ENCODE data around the gene DENND1C.

GRCh38 chr19:6476896-6477431 lies 4.6 kb downstream of the DENND1C start:
- TF ChIP-seq ZBTB7A (IDR thresholded peaks at IDR 0.05; ENCODE audit: borderline replicate concordance, control insufficient read depth, low read depth, low read length) (no peak), ZNF507 (tag; conservative IDR thresholded peaks at IDR 0.05) (no peak), MAX (CRISPR knock-in tag; IDR thresholded peaks at IDR 0.05) (no peak), FOXK1 (CRISPR knock-in tag; IDR thresholded peaks at IDR 0.05; ENCODE audit: borderline replicate concordance) (no peak), EHMT2 (IDR thresholded peaks at IDR 0.05) (no peak), ILF3 (IDR thresholded peaks at IDR 0.05; ENCODE audit: borderline replicate concordance) (no peak), ZNF282 (CRISPR knock-in tag; IDR thresholded peaks at IDR 0.05) (no peak), SIX5 (IDR thresholded peaks at IDR 0.05; ENCODE audit: borderline replicate concordance in 1 of 2, insufficient read depth in 1 of 2, low read depth in 1 of 2, low read length in 2 of 2) (no peak), CEBPB (tag; IDR thresholded peaks at IDR 0.05) (no peak)

All from K562 (cell line).